ENCODE measurements around the gene KBTBD12. TPM values are rescaled to one million over a fixed set of nuclear protein-coding genes. Genes with fewer than 3 reads are reported as not detected.
"Not testable (repeated sequence)": the region's sequence is repeated elsewhere in the genome, so short reads cannot be mapped to it uniquely, and the experiment has no call there.

KBTBD12 gene
- total and polyA plus RNA-seq, 11 donors, result 13.2 to 47.1 (median 29.7) TPM

DNA sequence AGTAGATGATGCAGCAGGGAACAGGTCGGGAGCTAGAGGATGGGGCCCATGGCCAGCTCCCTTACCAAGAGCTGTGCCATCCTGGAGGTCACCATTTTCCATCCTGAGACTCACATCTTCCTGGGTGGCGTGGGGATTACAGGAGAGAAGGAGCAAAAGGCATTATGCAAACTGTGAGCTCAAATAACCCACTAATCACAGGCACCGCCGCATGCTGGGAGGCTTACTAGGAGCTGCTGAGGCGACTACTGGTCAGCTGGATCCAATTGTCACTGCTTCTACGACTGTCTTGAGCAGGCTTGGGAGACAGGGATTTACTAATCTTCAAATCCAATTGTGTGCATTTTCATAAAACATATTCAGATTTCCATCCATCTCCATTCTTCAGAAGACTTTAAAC is 12.5 kb upstream of the KBTBD12 start:
- TF ChIP-seq POLR2A (IDR thresholded peaks at IDR 0.05), result no peak
- TF ChIP-seq, protein P1, sequence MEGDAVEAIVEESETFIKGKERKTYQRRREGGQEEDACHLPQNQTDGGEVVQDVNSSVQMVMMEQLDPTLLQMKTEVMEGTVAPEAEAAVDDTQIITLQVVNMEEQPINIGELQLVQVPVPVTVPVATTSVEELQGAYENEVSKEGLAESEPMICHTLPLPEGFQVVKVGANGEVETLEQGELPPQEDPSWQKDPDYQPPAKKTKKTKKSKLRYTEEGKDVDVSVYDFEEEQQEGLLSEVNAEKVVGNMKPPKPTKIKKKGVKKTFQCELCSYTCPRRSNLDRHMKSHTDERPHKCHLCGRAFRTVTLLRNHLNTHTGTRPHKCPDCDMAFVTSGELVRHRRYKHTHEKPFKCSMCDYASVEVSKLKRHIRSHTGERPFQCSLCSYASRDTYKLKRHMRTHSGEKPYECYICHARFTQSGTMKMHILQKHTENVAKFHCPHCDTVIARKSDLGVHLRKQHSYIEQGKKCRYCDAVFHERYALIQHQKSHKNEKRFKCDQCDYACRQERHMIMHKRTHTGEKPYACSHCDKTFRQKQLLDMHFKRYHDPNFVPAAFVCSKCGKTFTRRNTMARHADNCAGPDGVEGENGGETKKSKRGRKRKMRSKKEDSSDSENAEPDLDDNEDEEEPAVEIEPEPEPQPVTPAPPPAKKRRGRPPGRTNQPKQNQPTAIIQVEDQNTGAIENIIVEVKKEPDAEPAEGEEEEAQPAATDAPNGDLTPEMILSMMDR (IDR thresholded peaks at IDR 0.05), result no peak
- Histone ChIP-seq H3K27me3 (no peaks in the 10 kb centered on the region), H3K36me3 (no peaks in the 10 kb centered on the region), H3K4me1 (peaks cover 0 to 3% (median 0%) of the 10 kb centered on the region in 12 donors), H3K27ac (no peak overlapping the region), H3K4me3 (no peak overlapping the region), H3K9me3 (no peaks in the 10 kb centered on the region)
- intact Hi-C loops (cut with DNase I), result no loop called here
- WGBS, 4 donors, result 86 to 92% (median 91%) methylated on average over 6 of the region's 6 CpGs
- DNase-seq, result no peak
- no peak for ATAC-seq

GRCh38 chr3:127903611-127904375 is 11.2 kb upstream of the KBTBD12 start:
- Histone ChIP-seq H3K4me3 (no peak overlapping the region), H3K9me3 (no peaks in the 10 kb centered on the region), H3K36me3 (no peaks in the 10 kb centered on the region), H3K27me3 (no peaks in the 10 kb centered on the region), H3K4me1 (peaks cover 0 to 3% (median 0%) of the 10 kb centered on the region in 12 donors), H3K27ac (no peak overlapping the region)
- DNase-seq (no peak), ATAC-seq (no peak)
- no peak for TF ChIP-seq POLR2A (IDR thresholded peaks at IDR 0.05)
- TF ChIP-seq, protein P1 (IDR thresholded peaks at IDR 0.05), result no peak
- intact Hi-C loops (cut with DNase I), result no loop called here
- WGBS, 4 donors, result 69 to 79% (median 77%) methylated on average over 6 of the region's 6 CpGs

GRCh38 chr3:127905556-127905955 is 9.5 kb upstream of the KBTBD12 start:
- intact Hi-C loops (cut with DNase I), result no loop called here
- no peak for ATAC-seq

GRCh38 chr3:127906653-127907052 is 8.4 kb upstream of the KBTBD12 start:
- H3K36me3 ChIP-seq; H3K27ac ChIP-seq; DNase-seq; H3K27me3 ChIP-seq; ATAC-seq; H3K4me3 ChIP-seq; H3K9me3 ChIP-seq; intact Hi-C loops (cut with DNase I): not testable (repeated sequence)
- H3K4me1 ChIP-seq, result peaks cover 0 to 14% (median 9%) of the 10 kb centered on the region in 12 donors
- 91 to 96% (median 93%) methylated on average over 3 of the region's 3 CpGs for WGBS, 4 donors

More at GRCh38 chr3:127905556-127905955, 9.5 kb upstream of the KBTBD12 start:
- Histone ChIP-seq H3K27me3 (no peaks in the 10 kb centered on the region), H3K36me3 (no peaks in the 10 kb centered on the region), H3K4me1 (peaks cover 0 to 3% (median 0%) of the 10 kb centered on the region in 12 donors), H3K9me3 (no peaks in the 10 kb centered on the region), H3K4me3 (no peak overlapping the region), H3K27ac (no peak overlapping the region)
- 57 to 70% (median 67%) methylated on average over 3 of the region's 3 CpGs for WGBS, 4 donors
- DNase-seq, result no peak
- TF ChIP-seq, protein P1 (IDR thresholded peaks at IDR 0.05), result no peak
- TF ChIP-seq POLR2A (IDR thresholded peaks at IDR 0.05), result no peak

Data from heart left ventricle (tissue), 16 donors.